HG02610 (cell line): ENCODE measurements around the gene DNAJB1.
"Not testable (repeated sequence)": the region's sequence is repeated elsewhere in the genome, so short reads cannot be mapped to it uniquely, and the experiment has no call there.

Source experiments
- ATAC-seq: cut with Tn5 transposase; IDR thresholded peaks from one replicate; pipeline ENCODE4 v1.9.1; 2021; ENCODE audit warnings: mild to moderate bottlenecking, moderate library complexity; ENCODE audit not compliant: unreplicated experiment

DNAJB1 gene

DNA sequence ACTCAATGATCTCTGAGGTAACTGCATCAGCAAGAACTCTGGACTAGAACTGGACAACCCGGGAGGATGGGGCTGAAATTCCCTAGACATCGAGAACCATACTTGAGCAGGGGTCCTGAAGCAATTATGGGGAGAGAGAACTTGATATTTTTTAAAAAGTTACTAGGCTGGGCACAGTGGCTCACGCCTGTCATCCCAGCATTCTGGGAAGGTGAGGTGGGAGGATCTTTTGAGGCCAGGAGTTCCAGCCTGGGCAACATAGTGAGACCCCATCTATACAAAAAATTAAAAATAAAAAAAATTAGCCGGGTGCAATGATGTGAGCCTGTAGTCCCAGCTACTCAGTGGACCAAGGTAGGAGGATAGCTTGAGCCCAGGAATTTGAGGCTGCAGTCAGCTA is 2.3 kb upstream of the DNAJB1 start:
- no peak for ATAC-seq

DNA sequence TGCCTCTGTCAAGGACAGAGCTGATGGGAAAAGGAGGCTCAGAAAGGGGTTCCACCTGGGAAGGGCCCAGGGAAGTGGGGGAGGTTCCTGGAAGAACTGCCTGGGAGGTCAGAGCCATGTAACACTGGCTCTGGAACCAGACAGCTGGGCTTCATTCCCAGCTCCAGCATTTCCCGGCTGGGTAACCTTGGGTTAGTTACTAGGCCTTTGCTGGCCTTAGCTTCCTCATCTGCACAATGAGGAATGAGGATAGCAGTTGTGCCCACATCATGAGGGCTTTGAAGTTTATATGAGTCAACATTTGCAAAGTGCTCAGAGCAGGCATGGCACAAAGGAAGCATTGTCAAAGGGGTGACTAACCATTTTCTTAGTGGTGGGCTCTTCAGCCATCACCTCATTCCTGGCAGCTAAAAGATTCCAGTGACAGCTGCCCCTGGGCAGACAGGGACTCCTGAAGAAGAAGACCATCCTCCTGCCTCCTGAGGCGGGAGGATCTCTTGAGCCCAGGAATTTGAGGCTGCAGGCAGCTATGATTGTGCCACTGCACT is 1.7 kb upstream of the DNAJB1 start:
- no peak for ATAC-seq

- no peak for ATAC-seq
Measured at GRCh38 chr19:14519245-14519859, 1.2 kb upstream of the DNAJB1 start.

DNA sequence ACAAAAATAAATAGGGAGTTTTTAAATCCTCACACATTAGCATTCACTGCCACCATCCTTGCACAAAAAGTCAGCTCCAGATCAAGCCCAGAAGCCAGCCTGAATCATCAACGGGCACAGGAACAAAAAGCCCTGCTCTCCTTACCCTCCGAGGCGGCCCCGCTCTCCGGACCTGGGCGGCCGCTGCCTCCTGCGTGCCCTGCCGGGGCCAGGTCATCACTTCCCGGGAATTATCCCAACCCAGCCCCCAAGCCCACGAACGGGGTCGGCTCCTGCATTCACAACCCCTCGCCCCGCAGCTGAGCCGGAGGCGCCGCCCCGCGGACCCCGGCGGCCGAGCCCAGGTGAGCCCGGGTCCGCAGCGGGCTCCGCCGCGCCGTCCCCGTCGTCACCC is 754 bp downstream of the DNAJB1 start:
- no peak for ATAC-seq

- ATAC-seq = no peak
Measured at GRCh38 chr19:14516746-14517438, 1.3 kb downstream of the DNAJB1 start.

DNA sequence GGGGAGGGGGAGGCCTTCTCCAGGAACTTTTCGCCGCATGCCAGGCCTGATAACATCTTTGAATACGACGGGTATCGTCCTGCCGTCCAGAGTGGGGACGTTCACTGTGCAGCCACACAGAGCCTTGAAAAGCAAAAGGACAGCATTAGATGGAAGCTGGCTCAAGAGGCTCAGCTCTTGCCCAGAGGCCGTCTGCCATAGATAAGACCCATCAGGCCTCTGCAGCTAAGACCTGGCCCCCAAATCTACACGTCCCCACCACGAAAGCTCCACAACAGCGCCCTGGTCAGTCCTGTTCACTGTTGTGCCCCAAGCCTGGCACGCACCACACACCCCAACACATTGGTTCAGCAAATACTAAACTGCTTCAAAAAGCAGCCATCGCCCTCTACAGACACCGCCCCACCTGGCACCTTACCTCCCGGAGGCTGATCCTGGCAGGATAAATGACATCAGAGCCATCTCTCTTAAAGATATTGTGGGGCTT is 2.1 kb downstream of the DNAJB1 start:
- no peak for ATAC-seq

DNA sequence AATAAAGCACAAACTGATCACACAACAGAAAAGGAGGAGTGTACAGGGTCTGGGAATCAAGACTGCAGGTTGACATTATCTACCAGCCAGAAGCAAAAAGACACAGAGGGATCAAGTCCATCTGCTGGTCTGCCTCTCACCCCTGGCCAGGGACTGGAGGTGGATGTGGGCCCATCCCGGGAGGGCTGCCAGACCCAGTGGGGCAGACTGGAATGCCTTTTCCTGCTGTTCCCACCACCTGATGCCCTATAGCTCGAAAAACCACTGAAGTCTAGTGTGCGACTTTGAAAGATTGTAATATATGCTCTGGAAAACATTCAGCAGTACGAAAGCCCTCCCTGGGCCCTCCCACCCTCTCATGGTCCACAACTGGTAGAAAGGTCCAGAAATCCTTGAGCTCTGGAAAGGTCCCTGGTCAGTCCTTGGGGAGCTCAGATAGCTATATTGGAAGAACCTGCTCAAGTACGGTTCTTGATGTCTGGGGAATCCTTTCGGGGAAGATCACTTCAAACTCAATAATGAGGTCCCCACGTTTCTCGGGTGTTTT is 2.6 kb downstream of the DNAJB1 start:
- no peak for ATAC-seq

- ATAC-seq = no peak
Measured at GRCh38 chr19:14514215-14514863, 3.9 kb downstream of the DNAJB1 start.

GRCh38 chr19:14512406-14512961 is 5.7 kb downstream of the DNAJB1 start:
- no peak for ATAC-seq

DNA sequence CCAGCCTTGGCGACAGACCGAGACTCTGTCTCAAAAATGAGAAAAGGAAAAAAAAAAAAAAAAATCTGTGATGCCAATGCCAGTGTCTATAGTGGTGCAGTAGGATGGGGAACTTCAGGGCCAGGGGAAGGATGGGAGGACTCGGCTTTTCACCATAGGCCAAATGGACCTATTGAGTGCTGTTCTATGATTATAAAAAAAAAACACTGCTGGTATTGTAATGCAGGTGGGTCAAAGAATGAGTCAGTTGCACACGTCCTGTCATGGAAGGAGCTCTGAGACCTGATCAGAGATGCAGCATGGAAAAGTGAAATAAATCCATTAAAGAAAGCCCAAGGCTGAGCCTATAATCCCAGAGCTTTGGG is 7.0 kb downstream of the DNAJB1 start:
- ATAC-seq = no peak

- ATAC-seq = no peak
Measured at GRCh38 chr19:14510311-14511228, 7.6 kb downstream of the DNAJB1 start.

GRCh38 chr19:14507704-14508542 is 10.3 kb downstream of the DNAJB1 start:
- no peak for ATAC-seq

DNA sequence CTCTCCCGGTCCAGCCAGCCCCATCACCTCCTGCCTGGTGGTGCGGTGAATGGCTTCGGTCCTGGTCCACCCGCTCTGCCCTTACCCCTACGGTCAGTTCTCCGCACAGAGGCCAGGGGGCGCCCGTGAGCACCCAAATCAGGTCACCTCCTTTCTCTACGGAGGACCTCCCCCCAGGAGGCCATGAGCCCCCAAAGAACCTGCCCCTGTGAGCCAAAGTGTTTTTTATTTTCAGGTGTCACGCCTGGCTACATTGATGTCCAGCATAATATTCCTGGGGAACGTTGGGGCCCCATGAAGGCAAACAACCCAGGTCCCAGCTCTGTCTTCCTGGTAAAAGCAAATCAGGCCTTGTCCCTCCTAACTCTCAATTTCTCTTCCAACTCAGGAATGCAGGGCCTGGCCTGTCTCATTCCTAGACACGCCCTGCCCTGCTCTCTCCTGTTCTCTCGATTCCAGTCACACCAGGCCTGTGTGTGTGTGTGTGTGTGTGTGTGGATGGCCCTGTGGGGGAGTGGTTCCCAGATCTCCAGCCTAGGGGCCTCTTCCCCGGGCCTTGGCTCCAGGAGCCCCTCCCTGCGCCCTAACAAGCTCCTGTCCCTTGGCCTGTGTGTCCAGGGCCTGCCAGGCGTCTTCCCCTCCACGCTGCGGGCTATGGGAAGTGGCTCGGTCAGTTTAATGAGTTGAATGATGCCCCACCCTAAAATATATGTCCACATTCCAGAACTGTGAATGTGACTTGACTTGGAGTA is 12.5 kb downstream of the DNAJB1 start:
- ATAC-seq = no peak

DNA sequence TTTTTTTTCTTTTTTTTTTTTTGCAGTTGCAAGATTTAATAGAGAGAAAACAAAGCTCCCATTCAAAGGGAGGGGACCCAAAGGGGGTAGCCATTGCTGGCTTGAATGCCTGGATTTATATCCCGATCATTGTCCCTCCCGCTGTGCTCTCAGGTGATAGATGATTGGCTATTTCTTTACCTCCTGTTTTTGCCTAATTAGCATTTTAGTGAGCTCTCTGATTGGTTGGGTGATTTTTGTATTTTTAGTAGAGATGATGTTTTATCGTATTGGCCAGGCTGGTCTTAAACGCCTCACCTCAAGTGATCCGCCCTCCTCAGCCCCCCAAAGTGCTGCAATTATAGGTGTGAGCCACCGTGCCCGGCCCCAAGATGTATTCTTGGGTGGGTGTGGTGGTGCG is 13.6 kb downstream of the DNAJB1 start:
- not testable (repeated sequence) for ATAC-seq

DNA sequence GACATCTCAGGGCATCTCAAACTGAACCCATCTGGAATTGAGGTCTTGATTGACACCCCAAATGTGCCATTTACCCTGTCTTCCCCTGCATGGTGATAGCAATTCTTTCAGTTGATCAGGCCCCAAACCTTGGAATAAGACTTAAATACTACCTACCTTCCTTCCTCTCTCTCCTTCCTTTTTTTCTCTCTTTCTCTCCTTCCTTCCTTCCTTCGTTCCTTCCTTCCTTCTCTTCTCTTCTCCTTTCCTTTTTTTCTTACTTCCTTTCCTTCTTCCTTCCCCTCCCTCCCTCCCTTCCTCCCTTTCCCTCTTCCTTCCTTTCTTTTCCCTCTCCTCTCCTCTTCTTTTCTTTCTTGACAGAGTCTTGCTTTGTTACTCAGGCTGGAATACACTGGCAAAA is 14.9 kb downstream of the DNAJB1 start:
- ATAC-seq = no peak

DNA sequence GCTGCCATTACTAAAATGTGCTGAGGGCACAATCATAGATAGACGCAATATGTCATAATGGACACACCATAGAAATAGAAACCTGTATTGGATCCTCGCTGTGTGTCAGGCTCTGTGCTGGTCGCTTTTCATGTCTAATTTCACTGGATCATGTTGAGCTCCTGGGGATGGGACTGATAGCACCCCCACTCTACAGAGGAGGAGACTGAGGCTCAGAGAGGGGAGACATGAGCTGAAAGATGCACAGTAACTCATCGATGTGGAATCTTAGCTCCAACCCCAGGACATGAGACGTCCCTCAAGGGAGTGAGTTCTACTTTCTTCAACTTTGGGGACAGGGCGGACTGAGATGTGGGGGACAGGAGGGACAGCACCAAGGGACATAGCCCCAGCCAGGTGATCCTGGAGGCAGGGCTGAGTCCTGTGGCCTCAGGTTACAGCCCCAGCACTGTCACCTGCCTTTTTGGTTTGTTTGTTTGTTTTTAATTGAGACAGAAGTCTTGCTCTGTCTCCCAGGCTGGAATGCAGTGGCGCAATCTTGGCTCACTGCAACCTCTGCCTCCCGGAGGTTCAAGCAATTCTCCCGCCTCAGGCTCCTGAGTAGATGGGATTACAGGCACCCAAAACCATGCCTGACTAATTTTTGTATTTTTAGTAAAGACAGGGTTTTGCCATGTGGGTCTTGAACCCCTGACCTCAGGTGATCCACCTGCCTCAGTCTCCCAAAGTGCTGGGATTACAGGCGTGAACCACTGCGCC is 15.7 kb downstream of the DNAJB1 start:
- ATAC-seq = no peak

GRCh38 chr19:14497228-14497921 is 20.8 kb downstream of the DNAJB1 start:
- no peak for ATAC-seq
